Uterus (tissue), 2 donors: ENCODE measurements around the gene CCR3.

Source experiments
- POLR2A ChIP-seq, 2 donors: fragments of 450-650 bp; IDR thresholded peaks; one replicate each; pipeline ENCODE4 v1.6.1; 2016; ENCODE audit warnings: antibody characterized with exemption in 2 of 2, mild to moderate bottlenecking in 1 of 2, moderate library complexity in 1 of 2
- TF ChIP-seq, protein P1 (sequence below), 4 experiments: fragments of 200-600 bp in 2 of 4; fragments of 450-650 bp in 2 of 4; sonication (generic) in 2 of 4; IDR thresholded peaks; one replicate each; pipeline ENCODE4 v1.5.1; 2016 to 2019; ENCODE audit warnings: antibody characterized with exemption in 4 of 4, mild to moderate bottlenecking in 2 of 4, moderate library complexity in 1 of 4

DNA sequence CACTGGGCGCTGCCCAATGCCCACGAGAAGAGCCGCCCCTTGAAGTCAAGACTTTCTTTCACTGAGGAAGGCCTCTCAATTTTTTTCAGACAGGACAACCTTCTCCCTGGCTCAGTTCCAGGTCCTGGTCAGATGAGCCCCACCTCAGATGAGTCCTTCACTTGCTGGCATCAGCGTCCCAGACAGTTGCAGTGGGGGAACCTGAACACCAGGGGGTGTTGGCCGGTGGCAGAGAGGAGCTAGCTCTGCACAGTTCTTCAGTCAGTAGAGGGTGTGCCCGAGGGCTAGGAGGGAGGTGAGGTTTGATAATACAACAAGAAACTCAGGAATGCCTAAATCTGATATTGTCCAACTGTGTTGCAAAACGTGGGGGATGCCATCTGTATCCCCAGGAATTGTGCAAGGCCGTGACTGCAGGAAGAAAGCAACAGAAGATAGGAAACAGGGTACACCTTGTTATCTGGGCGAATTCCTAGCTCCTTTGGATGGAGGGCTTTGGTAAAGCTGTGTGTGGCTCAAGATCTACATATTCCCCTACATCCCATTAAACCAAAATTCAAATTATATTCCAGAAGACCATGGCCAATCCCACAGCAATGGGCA, 34.3 kb downstream of the CCR3 start:
- TF ChIP-seq, protein P1, sequence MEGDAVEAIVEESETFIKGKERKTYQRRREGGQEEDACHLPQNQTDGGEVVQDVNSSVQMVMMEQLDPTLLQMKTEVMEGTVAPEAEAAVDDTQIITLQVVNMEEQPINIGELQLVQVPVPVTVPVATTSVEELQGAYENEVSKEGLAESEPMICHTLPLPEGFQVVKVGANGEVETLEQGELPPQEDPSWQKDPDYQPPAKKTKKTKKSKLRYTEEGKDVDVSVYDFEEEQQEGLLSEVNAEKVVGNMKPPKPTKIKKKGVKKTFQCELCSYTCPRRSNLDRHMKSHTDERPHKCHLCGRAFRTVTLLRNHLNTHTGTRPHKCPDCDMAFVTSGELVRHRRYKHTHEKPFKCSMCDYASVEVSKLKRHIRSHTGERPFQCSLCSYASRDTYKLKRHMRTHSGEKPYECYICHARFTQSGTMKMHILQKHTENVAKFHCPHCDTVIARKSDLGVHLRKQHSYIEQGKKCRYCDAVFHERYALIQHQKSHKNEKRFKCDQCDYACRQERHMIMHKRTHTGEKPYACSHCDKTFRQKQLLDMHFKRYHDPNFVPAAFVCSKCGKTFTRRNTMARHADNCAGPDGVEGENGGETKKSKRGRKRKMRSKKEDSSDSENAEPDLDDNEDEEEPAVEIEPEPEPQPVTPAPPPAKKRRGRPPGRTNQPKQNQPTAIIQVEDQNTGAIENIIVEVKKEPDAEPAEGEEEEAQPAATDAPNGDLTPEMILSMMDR (IDR thresholded peaks at IDR 0.05) = peak in 2 of 4 experiments; percentile 23 to 38
- no peak for TF ChIP-seq POLR2A (IDR thresholded peaks at IDR 0.05)
